H1 (cell line): ENCODE measurements around the gene POLR2L. TPM values are rescaled to one million over a fixed set of nuclear protein-coding genes. Genes with fewer than 3 reads are reported as not detected.

ENCODE experiments used
- CTCF ChIA-PET: fragments of 300-600 bp; sonication (Branson Sonifier 250); formaldehyde crosslinking; loops from one replicate; lab custom pipeline; 2021; ENCODE audit not compliant: partially characterized antibody; lab: Charles Lee
- POLR2A ChIA-PET: fragments of 300-600 bp; sonication (Branson Sonifier 250); formaldehyde crosslinking; loops from one replicate; lab custom pipeline; 2021; ENCODE audit warnings: inconsistent platforms; ENCODE audit not compliant: partially characterized antibody; lab: Charles Lee
- DNase-seq, 2 experiments: peaks; one replicate each; pipeline versions ENCODE4 v3.0.0 to v3.0.0-alpha.2; 2010 to 2022; ENCODE audit warnings: low spot score in 2 of 2, low read depth in 1 of 2, mixed read lengths in 1 of 2
- FAIRE-seq: peaks from 2 replicates; lab custom pipeline; 2011; peaks lifted over from hg19 to GRCh38; lab: Jason Lieb, UNC
- H2AFZ ChIP-seq: 2 replicates; pipeline ENCODE4 v1.8.1; 2012; ENCODE audit warnings: low read length, inconsistent platforms
- H2AK5ac ChIP-seq: 2 replicates; pipeline ENCODE4 v1.6.1; 2013; ENCODE audit warnings: low read depth, low read length
- H2BK120ac ChIP-seq: replicated peaks from 2 replicates; pipeline ENCODE3; 2013; ENCODE audit warnings: low read depth, low read length, inconsistent platforms
- H2BK12ac ChIP-seq: 2 replicates; pipeline ENCODE4 v1.6.1; 2013; ENCODE audit warnings: low read depth, low read length
- H2BK15ac ChIP-seq: 2 replicates; pipeline ENCODE4 v1.6.1; 2013; ENCODE audit warnings: low read length
- H2BK20ac ChIP-seq: 2 replicates; pipeline ENCODE4 v1.6.1; 2013; ENCODE audit warnings: low read length
- H2BK5ac ChIP-seq: 2 replicates; pipeline ENCODE4 v1.6.1; 2013; ENCODE audit warnings: low read depth, low read length
- H3K14ac ChIP-seq: 2 replicates; pipeline ENCODE4 v1.6.1; 2013; ENCODE audit warnings: inconsistent platforms; ENCODE audit not compliant: insufficient read length
- H3K18ac ChIP-seq: 2 replicates; pipeline ENCODE4 v1.6.1; 2013; ENCODE audit warnings: low read length; ENCODE audit errors: extremely low read depth
- H3K23ac ChIP-seq: 2 replicates; pipeline ENCODE4 v1.6.1; 2013; ENCODE audit warnings: inconsistent platforms; ENCODE audit not compliant: insufficient read length
- H3K23me2 ChIP-seq: 2 replicates; pipeline ENCODE4 v1.6.1; 2013; ENCODE audit warnings: low read depth, low read length
- H3K27ac ChIP-seq: 2 replicates; pipeline ENCODE4 v1.6.1; 2011; ENCODE audit warnings: low read depth, low read length, inconsistent platforms
- H3K27me3 ChIP-seq, 4 experiments: replicated peaks in 1 of 4; 1 replicate in 1 of 4; 2 replicates in 3 of 4; pipeline versions ENCODE4 v1.6.1 to v1.8.1; 2011 to 2013; ENCODE audit warnings: low read length in 3 of 4, mild to moderate bottlenecking in 3 of 4, inconsistent platforms in 2 of 4, mixed read lengths in 2 of 4, moderate library complexity in 1 of 4; ENCODE audit not compliant: control insufficient read depth in 3 of 4, insufficient read depth in 3 of 4; ENCODE audit errors: extremely low read depth in 1 of 4
- H3K36me3 ChIP-seq, 4 experiments: 2 replicates each; pipeline versions ENCODE4 v1.6.1 to v1.8.1; 2011 to 2013; ENCODE audit warnings: mild to moderate bottlenecking in 4 of 4, low read length in 3 of 4, moderate library complexity in 2 of 4, control low read depth in 1 of 4, inconsistent platforms in 1 of 4; ENCODE audit not compliant: insufficient read depth in 4 of 4, control insufficient read depth in 2 of 4
- H3K4ac ChIP-seq: replicated peaks from 2 replicates; pipeline ENCODE3; 2013; ENCODE audit warnings: low read length, low read depth, mixed read lengths, inconsistent platforms; ENCODE audit not compliant: insufficient read length
- H3K4me1 ChIP-seq, 4 experiments: replicated peaks in 1 of 4; 1 replicate in 1 of 4; 2 replicates in 3 of 4; pipeline versions ENCODE4 v1.6.1 to v1.8.1; 2011 to 2013; ENCODE audit warnings: low read length in 3 of 4, inconsistent platforms in 2 of 4, mixed read lengths in 1 of 4; ENCODE audit not compliant: insufficient read depth in 4 of 4, control insufficient read depth in 3 of 4
- H3K4me2 ChIP-seq, 2 experiments: 2 replicates each; pipeline versions ENCODE4 v1.6.1 to v1.8.1; 2011 to 2013; ENCODE audit warnings: low read depth in 2 of 2, low read length in 2 of 2, control low read depth in 1 of 2, inconsistent platforms in 1 of 2, mild to moderate bottlenecking in 1 of 2; ENCODE audit not compliant: insufficient read depth in 1 of 2
- H3K4me3 ChIP-seq, 4 experiments: fragments of 200-600, 300-600 bp in 1 of 4; sonication (generic), shearing (Covaris generic), sonication (Bioruptor Twin) in 1 of 4; 2 replicates each; pipeline versions ENCODE4 v1.5.1 to v1.8.1; 2011 to 2016; ENCODE audit warnings: low read length in 4 of 4, low read depth in 3 of 4, control low read depth in 2 of 4, inconsistent platforms in 2 of 4, mild to moderate bottlenecking in 2 of 4, mixed read lengths in 1 of 4, moderate library complexity in 1 of 4; ENCODE audit not compliant: insufficient read depth in 2 of 4; ENCODE audit errors: extremely low read depth in 1 of 4
- H3K56ac ChIP-seq: replicated peaks from 2 replicates; pipeline ENCODE3; 2013; ENCODE audit warnings: low read depth, mild to moderate bottlenecking, mixed read lengths, low read length, inconsistent platforms; ENCODE audit not compliant: insufficient read length
- H3K79me1 ChIP-seq: 2 replicates; pipeline ENCODE4 v1.6.1; 2013; ENCODE audit warnings: low read depth, low read length, control low read depth
- H3K79me2 ChIP-seq, 2 experiments: 2 replicates each; pipeline versions ENCODE4 v1.6.1 to v1.8.1; 2012 to 2013; ENCODE audit warnings: low read length in 2 of 2, mild to moderate bottlenecking in 2 of 2, inconsistent platforms in 1 of 2; ENCODE audit not compliant: insufficient read depth in 2 of 2, control insufficient read depth in 1 of 2
- H3K9ac ChIP-seq, 4 experiments: replicated peaks in 1 of 4; 1 replicate in 1 of 4; 2 replicates in 3 of 4; pipeline versions ENCODE4 v1.6.1 to v1.8.1; 2011 to 2013; ENCODE audit warnings: low read depth in 3 of 4, low read length in 3 of 4, control low read depth in 2 of 4, mild to moderate bottlenecking in 2 of 4, moderate library complexity in 2 of 4, inconsistent platforms in 1 of 4; ENCODE audit errors: extremely low read depth in 1 of 4
- H3K9me3 ChIP-seq, 2 experiments: 2 replicates each; pipeline versions ENCODE4 v1.6.1 to v1.8.1; 2012 to 2013; ENCODE audit warnings: mild to moderate bottlenecking in 2 of 2, moderate library complexity in 2 of 2, control low read depth in 1 of 2, inconsistent platforms in 1 of 2, low read depth in 1 of 2, low read length in 1 of 2, mixed read lengths in 1 of 2; ENCODE audit not compliant: insufficient read depth in 2 of 2
- H4K20me1 ChIP-seq, 2 experiments: replicated peaks in 1 of 2; 2 replicates each; pipeline versions ENCODE3 to v1.8.1; 2011 to 2013; ENCODE audit warnings: inconsistent platforms in 2 of 2, low read length in 2 of 2, mild to moderate bottlenecking in 1 of 2; ENCODE audit not compliant: insufficient read depth in 2 of 2, control insufficient read depth in 1 of 2
- H4K5ac ChIP-seq: 2 replicates; pipeline ENCODE4 v1.6.1; 2013; ENCODE audit warnings: low read length, low read depth, mixed read lengths, inconsistent platforms; ENCODE audit not compliant: insufficient read length
- H4K8ac ChIP-seq: 2 replicates; pipeline ENCODE4 v1.8.0; 2013; ENCODE audit warnings: mild to moderate bottlenecking, moderate library complexity, low read length, inconsistent platforms; ENCODE audit not compliant: insufficient read depth; ENCODE audit errors: extremely low read depth
- H4K91ac ChIP-seq: replicated peaks from 2 replicates; pipeline ENCODE3; 2013; ENCODE audit warnings: low read length, mixed read lengths, inconsistent platforms; ENCODE audit not compliant: insufficient read length
- ASH2L ChIP-seq: fragments of 200-600, 300-600 bp; sonication (generic); IDR thresholded peaks from one replicate; pipeline ENCODE4 v1.7.1; 2017; ENCODE audit warnings: low read length
- CBX5 ChIP-seq: fragments of 300-800, 300-1000 bp; sonication (generic); IDR thresholded peaks from 2 replicates; pipeline ENCODE4 v1.7.1; 2016; ENCODE audit warnings: antibody characterized with exemption, low read length, low read depth
- CEBPB ChIP-seq: IDR thresholded peaks from 2 replicates; pipeline ENCODE4 v1.6.1; 2012; ENCODE audit warnings: low read depth, low read length
- E2F6 ChIP-seq: IDR thresholded peaks from 2 replicates; pipeline ENCODE4 v1.6.1; 2012; ENCODE audit warnings: inconsistent platforms
- MAFK ChIP-seq: IDR thresholded peaks from 2 replicates; pipeline ENCODE4 v1.6.1; 2012; ENCODE audit warnings: low read depth, mild to moderate bottlenecking, improper control_type of control experiment, low read length
- RNF2 ChIP-seq: fragments of 200-900, 300-1000 bp; sonication (generic); IDR thresholded peaks from 2 replicates; pipeline ENCODE4 v1.7.1; 2016; ENCODE audit warnings: borderline replicate concordance, low read depth, mild to moderate bottlenecking, antibody characterized with exemption, low read length; ENCODE audit not compliant: poor library complexity, severe bottlenecking; ENCODE audit errors: missing control alignments
- SIN3A ChIP-seq, 2 experiments: IDR thresholded peaks in 1 of 2; conservative IDR thresholded peaks in 1 of 2; 2 replicates each; pipeline ENCODE4 v1.6.1; 2011 to 2012; ENCODE audit warnings: low read length in 2 of 2, improper control_type of control experiment in 1 of 2, low read depth in 1 of 2, mild to moderate bottlenecking in 1 of 2
- SP2 ChIP-seq: IDR thresholded peaks from 2 replicates; pipeline ENCODE4 v1.6.1; 2012; ENCODE audit warnings: mild to moderate bottlenecking, low read length, inconsistent platforms
- TEAD4 ChIP-seq: IDR thresholded peaks from 2 replicates; pipeline ENCODE4 v1.6.1; 2012; ENCODE audit warnings: low read depth, low read length, inconsistent platforms, mixed read lengths
- ZNF274 ChIP-seq: IDR thresholded peaks from 2 replicates; pipeline ENCODE4 v1.7.0; 2012; ENCODE audit warnings: low read length, borderline replicate concordance; ENCODE audit errors: extremely low read depth
- WGBS, 2 experiments: shearing (Covaris generic) in 1 of 2; methylation state at CpG; one replicate each; pipeline versions ENCODE4 v1.1.6 to v1.1.7; 2013 to 2015; ENCODE audit warnings: low lambda C conversion rate in 2 of 2, mixed read lengths in 2 of 2, inconsistent platforms in 1 of 2, low coverage in 1 of 2, missing lambda C conversion rate in 1 of 2; ENCODE audit not compliant: insufficient replicate concordance in 2 of 2, insufficient coverage in 1 of 2, insufficient read length in 1 of 2; ENCODE audit errors: extremely low coverage in 1 of 2, missing lambda C conversion rate in 1 of 2; 5-methylcytosine and 5-hydroxymethylcytosine counted together
- polyA plus RNA-seq, 7 experiments: library from polyadenylated mRNA; depleted of rRNA in 3 of 7; stranded (reverse) in 5 of 7; unstranded in 2 of 7; fragments of >200 nt in 5 of 7; fragments of 200-250 nt in 2 of 7; gene quantifications; 1 replicate in 5 of 7; 2 replicates in 1 of 7; 4 replicates in 1 of 7; pipeline versions ENCODE4 v1.2.1 to v1.2.3, GENCODE V29; 2011 to 2013; ENCODE audit warnings: missing spikeins in 2 of 7, mixed read lengths in 2 of 7
- total RNA-seq: library from RNA; stranded (reverse); fragmentation: NEBNext Ultra II Directional; extraction: Animal tissue kit (Norgen Biotek cat#: 25700); gene quantifications from 2 replicates; pipeline ENCODE4 v1.2.1, GENCODE V29; 2021
- TF ChIP-seq, protein P1 (sequence below): IDR thresholded peaks from 2 replicates; pipeline ENCODE4 v1.6.1; 2011; ENCODE audit warnings: low read length, improper control_type of control experiment
- TF ChIP-seq, protein P2 (sequence below): IDR thresholded peaks from 2 replicates; pipeline ENCODE4 v1.6.1; 2012; ENCODE audit warnings: inconsistent platforms

The POLR2L gene
- total and polyA plus RNA-seq, 2 of the 8 experiments (the other 6 are each of a cell fraction or from before 2014, with no cell fraction given) = 140 to 151 TPM

DNA sequence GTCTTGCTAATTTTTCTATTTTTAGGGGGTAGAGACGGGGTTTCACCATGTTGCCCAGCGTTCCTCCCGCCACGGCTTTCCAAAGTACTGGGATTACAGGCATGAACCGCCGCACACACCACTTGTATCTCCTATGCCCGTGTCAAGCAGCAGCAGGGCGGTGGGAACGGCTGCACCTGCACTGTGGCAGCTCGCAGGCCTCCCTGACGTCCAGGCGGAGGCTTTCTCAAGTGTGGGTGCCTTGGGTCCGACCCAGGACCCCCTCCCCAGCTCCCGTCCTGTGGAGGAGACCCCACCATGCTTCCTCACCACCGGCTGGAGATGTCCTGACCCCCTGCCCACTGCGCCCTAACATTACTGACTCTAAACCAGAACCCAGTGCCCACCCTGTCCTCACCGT, 26.1 kb upstream of the POLR2L start:
- no peak for DNase-seq
- Histone ChIP-seq H3K18ac (no peak overlapping the region), H2BK20ac (no peak overlapping the region), H4K91ac (no peak overlapping the region), H2AK5ac (no peak overlapping the region), H3K4me1 (peaks cover 0 to 20% (median 14%) of the 10 kb centered on the region in 4 experiments; a peak in 6 of 7 replicates), H3K14ac (no peak overlapping the region), H3K79me2 (no peaks in the 10 kb centered on the region), H3K36me3 (peaks cover 0 to 4% (median 0%) of the 10 kb centered on the region in 4 experiments; a peak in 3 of 8 replicates), H3K9me3 (no peaks in the 10 kb centered on the region), H3K4me3 (no peak overlapping the region), H2AFZ (no peak overlapping the region), H3K79me1 (no peaks in the 10 kb centered on the region), H2BK5ac (no peak overlapping the region), H3K56ac (no peak overlapping the region), H2BK120ac (no peak overlapping the region), H2BK12ac (no peak overlapping the region), H3K23ac (no peak overlapping the region), H3K23me2 (no peaks in the 10 kb centered on the region), H4K5ac (no peak overlapping the region), H4K8ac (no peak overlapping the region), H4K20me1 (peaks cover 13 to 34% of the 10 kb centered on the region in 2 experiments), H3K27me3 (no peaks in the 10 kb centered on the region), H3K9ac (no peak overlapping the region), H3K27ac (no peak overlapping the region), H3K4me2 (no peak overlapping the region), H3K4ac (no peak overlapping the region), H2BK15ac (no peak overlapping the region)
- no peak for FAIRE-seq
- ChIA-PET POLR2A (interaction anchor here (0.6 to 4.8 kb wide), 9 partner anchors 8 to 185 kb away, joined by 3 to 24 read pairs (median 4); no protein-coding TSS in a partner anchor), CTCF (interaction anchor here (0.9 to 6.3 kb wide), 8 partner anchors 9 to 182 kb away, joined by 3 to 35 read pairs (median 5); no protein-coding TSS in a partner anchor)
- WGBS, 2 experiments = 89% methylated on average over 17 of the region's 17 CpGs; no CpG with 5 or more reads in 1 of the 2 experiments
- TF ChIP-seq CBX5 (no peak), E2F6 (no peak), TEAD4 (no peak), SP2 (no peak), CEBPB (no peak), SIN3A (conservative IDR thresholded peaks at IDR 0.05 in 1 of 2, IDR thresholded peaks at IDR 0.05 in 1 of 2; ENCODE audit: low read depth in 1 of 2, low read length in 2 of 2) (no peak), ZNF274 (no peak), MAFK (no peak), RNF2 (no peak), ASH2L (no peak)
- TF ChIP-seq, protein P1, sequence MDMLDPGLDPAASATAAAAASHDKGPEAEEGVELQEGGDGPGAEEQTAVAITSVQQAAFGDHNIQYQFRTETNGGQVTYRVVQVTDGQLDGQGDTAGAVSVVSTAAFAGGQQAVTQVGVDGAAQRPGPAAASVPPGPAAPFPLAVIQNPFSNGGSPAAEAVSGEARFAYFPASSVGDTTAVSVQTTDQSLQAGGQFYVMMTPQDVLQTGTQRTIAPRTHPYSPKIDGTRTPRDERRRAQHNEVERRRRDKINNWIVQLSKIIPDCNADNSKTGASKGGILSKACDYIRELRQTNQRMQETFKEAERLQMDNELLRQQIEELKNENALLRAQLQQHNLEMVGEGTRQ = no peak
- TF ChIP-seq, protein P2, sequence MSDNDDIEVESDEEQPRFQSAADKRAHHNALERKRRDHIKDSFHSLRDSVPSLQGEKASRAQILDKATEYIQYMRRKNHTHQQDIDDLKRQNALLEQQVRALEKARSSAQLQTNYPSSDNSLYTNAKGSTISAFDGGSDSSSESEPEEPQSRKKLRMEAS = no peak
